Measurements from ENCODE around the gene SLC25A1.

The SLC25A1 gene

DNA sequence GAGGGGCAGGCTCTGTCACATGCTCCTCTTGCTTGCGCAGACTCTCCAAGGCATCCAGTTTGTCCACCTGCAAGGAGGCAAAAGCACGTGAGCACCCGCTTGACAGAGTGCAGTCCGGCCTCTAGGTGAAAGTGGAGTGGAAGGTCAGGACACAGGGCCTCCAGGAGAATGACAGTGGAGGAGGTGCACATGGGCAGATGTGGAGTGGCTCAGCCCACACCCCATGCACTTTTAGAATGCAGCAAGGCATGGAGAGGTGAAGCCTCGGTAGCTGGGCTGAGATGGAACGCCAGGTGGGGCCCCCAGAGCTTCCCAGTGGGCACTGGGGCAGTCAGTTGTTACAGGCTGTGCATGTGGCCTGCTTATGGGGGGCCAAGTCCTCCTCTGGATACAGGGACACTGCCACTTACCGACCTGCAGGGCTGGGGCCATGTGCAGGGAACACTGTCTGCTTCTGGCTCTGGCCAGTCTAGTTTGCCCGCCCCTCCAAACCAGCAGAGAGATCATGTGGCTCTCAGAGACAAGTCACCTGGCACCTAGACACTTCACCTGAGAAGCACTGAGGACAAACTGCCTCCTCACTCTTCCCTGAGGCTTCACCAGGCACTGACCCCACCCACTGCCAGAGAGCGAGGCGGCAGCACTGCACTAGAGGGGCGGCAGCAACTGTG is 2.3 kb upstream of the SLC25A1 start:
- no peak for DNase-seq

DNA sequence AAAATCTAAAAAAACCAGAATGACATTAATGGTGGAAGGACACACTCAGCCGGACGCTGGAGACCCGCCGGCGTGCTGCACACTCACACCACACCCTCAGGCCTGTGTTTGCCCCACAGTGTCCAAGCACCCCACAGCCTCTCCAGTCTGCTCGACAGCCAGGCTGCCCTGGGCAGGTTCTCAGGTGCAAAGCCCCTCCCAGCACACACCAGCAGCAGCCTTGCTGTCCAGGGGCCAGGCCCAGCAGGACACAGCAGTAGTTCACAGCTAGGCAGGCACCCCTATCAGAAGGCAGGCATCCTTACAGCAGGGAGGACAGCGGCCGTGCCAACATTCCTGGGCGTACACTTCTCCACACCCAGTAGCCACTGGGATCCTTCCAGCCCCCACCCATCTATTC is 1.7 kb upstream of the SLC25A1 start:
- no peak for DNase-seq

DNA sequence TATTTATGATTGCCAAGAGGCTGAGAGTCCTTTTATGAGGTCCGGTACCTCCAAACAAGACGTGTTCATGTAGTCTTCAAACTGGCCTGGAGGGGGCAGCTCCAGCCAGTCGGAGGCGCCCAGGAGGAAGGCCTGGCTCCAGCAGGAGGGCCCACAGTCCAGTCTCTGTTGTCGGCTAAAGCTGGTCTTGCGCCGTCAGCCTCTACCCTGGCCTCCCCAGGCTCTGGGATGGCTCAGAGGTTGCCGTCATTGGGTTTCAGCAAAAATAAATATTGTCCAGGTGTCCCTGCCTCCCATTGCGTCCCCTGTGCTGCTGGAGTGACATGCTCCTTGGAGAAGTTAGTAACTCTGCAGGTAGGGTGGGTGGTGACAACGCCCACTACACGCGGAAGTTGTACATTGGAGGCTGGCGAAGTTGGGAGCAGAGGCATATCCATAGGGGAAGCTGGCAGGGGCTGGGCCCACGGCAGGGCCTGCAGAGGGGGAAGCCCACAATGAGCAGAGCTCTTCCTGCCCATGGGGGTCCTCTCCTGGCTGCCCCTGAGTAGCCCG is 1.0 kb upstream of the SLC25A1 start:
- peak in 11 of 14 donors; percentile 37 to 75 (median 65) for DNase-seq

DNA sequence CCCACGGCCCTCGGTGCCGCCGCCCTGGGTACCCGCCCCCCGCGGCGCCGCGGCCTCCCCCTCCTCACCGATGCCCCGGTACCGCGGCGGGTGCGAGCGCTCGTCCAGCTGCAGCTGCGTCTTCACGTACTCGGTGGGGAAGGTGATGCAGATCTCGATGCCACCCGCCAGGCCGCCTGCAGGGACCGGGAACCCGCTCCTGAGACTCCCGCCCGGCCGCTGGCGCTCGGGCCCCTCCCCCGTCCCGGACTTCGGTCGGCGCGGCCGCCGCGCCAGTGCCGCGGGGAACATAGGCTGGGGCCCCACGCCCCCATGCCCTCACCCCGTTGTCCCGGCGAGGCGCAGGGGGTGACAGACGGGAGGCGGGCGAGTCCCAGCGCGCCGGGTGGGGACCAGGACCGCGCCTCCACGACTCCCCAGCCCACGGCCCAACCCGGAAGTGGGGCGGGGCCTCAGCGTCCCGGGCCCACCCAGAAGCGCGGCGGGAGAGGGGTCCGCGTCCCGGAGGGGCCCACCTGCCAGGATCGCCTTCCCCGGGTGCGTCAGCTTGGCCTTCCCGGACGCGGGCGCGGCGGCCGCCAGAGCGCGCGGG is 375 bp downstream of the SLC25A1 start:
- peak in 3 of 14 donors; percentile 40 to 77 (median 60) for DNase-seq

DNA sequence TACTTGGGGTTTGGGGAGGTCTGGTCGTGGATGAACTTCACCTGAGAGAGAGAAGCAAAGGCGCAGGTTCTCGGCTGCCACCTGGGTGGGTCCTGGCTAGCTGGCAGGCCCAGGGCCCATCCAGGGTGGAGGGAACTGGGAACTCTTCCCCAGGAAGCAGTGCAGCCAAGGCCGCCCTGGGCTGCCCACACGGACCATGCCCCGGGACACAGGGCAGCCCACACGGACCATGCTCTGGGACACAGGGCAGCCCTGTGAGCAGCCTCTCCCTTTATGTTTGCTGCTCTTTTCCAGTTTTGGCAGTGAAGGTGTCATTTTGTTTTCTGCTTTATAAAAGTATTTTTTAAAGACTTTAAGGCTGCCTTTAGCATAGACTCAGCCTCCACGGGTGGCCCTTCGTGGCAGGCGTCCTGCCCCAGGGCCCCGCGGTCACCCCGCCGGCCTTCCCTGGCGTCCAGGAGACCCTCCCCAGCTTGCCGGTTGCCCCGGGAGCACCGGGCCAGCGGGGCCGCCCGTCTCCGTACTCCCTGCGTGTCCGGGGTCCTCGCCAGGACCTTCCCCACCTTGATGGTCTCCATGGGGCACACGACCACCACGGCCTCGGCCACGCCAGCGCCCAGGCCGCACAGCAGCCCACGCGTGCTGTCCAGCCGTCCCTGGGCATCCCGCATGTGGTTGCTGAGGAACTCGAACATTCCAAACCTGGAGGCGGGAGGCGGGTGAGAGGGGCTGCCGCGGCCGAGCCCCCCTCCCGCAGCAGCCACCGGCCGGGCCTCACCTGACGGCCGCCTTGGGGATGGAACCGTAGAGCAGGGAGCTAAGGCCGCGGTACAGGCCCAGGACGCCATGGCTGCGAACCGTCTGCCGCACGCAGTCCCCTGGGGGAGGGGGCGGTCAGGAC is 1.1 kb downstream of the SLC25A1 start:
- no peak for DNase-seq

DNA sequence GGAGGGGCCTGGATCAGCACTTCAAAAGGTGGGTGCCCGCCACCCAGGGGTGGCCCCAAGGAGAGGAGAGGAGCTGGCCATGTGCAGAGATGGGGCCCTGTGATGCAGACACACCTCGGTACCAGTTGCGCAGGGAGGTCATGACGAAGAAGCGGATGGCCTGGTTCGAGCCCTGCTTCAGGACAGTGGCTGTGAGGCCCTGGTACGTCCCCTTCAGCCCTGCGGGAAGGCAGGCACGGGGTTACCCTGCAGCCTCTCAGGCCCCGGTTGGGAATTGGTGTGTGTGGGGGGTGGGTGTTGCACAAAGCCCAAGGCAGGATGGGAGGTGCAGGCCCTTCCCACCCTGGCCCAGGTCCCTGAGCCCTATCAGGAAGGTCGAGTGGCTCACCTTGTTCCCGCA is 1.8 kb downstream of the SLC25A1 start:
- DNase-seq: no peak

DNA sequence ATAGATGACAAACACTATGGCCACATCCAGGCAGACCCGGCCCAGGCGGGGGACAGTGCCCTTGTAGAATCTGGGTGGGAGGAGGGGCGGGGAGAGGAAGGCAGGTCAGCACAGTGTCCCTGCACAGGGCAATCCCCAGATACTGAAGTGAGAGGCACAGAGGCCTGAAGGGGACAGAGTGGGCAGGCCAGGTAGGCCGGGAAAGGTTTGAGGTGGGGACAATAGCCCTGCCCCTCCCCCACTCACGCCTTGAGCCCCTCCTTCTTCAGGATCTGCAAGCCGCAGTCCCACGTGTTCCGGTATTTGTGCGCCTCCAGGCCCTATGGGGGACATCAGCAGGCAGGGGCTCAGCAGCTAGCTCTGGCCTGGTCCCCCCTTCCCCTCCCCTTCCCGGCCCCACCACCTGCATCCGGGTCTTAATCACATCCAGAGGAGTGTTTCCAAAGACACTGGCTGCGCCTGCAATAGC is 2.3 kb downstream of the SLC25A1 start:
- no peak for DNase-seq

DNA sequence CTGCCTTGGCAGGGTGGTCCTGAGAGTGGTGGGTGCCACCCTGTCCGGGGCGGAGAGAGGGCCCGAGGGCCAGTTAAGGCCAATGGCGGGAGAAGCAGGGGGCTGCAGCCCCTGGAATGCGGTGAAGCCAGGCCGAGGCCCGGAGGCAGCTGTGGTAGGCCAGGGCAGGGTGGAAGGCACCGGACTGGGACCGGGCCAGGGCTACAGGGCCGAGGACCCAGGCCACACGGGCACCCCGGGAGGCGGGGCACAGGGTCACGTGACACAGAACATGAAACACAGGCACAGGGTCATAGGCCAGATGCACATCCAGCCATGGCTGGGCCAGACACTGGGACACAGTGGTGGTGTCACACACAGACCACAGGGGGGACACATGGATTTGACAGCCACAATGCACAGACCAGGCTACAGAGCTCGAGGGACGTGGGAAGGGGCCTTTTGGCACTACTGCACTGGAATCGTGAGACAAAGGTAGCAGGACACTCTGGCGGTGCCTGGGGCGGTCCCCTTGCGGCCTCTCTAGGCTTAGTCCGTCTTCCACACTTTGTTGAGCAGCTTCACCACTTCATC is 2.8 kb downstream of the SLC25A1 start:
- DNase-seq: no peak

DNA sequence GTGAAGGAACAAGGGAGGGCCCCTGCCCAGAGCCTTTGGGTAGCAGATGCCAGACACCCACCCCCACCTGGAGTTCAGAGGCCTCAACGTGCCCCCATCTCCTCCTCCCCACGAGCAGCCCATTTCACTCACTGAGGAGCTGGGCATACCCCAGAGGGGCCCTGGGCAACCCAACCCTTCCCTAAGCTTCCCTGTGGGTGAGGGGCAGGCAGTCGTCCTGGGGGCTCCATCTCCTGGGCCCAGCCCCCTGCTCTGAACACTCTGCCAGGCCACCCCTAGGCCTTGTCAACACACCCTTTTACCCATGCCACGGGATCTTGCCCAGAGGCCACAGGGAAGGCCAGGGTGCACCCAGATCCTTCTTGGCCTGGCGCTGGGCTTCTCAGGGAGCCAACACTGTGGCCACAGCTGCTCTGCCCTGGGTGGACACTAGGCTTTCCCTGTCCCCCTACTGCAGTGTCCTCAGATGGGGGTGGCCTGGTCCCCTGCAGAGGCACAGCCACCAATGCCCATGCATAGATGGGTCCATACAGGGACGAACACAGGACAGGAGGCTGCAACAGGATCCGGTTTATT is 3.4 kb downstream of the SLC25A1 start:
- no peak for DNase-seq

DNA sequence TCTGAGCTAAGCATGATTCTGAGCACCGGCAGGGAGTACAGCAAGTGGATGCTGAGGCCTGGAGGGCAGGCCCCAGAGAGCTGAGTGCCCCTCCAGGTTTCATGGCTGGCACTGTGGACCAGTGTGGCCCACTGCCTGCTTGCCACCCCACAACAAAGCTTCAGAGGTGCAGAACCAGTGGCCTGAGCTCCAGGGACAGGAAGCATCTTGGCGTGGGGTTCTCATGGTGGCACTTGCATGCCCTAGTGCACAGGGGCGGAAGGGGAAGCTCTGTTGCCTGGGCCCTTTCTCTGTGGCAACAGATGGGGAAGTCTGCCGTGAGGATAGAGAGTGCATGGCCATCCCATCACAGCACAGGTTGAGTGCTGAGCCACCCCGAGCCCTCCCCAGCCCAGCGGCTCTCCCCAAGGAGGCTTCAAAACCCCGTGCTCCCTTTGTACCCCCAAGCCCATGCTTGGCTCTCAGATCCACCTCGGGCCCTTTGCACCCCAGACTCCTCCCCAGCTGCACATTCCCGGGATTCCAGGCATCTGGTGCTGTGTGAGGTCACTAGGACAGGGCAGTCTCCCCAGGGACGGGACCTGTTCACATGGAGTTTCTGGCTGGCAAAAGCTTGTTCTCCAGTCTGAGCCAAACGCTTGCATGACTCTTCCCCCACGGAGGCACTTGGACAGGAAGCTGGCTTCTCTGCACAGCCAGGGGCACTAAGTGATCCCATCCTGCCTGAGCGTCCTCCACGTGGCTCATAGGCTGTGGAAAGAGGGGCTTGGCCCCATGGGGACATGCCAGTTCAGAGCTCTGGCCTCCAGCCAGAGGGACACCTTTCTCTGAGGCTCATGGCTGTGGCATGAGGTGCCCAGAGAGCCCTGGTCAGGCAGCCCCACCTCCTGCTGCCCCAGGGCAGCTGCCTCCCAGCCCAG is 4.2 kb downstream of the SLC25A1 start:
- peak in 2 of 14 donors; percentile 12 to 24 for DNase-seq

DNA sequence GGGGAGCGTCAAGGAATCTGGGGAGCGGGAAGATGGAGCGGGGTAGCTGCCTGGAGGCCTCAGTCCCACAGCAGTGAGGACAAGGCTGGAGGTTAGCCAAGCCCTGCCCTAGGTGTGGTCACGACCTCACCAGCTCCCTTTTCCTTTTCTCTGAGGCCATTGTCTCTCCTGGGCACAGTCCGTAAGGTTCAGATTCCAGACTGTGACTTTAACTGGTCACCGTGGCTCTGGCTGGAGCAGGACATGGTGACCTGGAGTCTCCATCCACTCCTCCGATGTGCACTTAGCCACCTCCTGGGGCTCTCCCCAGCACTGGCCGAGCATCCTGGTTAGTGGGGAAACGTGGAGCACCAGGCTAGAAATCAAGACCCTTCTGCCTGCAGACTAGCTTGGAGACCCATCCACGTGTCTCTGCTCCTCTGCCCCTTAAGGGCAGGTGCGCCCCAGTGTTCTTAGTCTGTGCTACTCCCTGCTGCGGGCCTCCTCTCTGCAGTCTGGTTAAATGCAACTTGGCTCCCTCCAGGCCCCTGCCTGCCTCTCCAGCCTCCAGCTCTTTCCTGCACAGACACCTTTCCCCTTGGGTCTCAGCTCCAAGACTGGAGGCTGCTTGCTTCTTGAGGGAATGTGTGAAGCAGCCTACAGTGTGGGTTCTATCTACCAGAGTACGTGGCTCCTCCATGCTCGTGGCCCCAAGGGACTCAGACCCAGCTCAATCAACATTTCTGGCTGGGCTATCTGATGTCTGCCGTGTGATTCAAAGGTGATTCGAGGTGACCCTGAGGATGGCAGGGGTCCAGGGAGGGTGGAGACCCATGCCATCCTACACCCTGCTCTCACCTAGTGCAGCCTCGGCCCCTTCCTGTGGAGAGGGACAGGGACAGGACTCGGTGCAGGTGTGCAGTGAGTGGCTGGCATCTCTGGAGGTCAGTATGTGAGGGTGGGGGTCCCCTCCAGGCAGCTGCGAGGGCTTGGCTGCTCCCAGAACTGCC is 5.2 kb downstream of the SLC25A1 start:
- DNase-seq: no peak

DNA sequence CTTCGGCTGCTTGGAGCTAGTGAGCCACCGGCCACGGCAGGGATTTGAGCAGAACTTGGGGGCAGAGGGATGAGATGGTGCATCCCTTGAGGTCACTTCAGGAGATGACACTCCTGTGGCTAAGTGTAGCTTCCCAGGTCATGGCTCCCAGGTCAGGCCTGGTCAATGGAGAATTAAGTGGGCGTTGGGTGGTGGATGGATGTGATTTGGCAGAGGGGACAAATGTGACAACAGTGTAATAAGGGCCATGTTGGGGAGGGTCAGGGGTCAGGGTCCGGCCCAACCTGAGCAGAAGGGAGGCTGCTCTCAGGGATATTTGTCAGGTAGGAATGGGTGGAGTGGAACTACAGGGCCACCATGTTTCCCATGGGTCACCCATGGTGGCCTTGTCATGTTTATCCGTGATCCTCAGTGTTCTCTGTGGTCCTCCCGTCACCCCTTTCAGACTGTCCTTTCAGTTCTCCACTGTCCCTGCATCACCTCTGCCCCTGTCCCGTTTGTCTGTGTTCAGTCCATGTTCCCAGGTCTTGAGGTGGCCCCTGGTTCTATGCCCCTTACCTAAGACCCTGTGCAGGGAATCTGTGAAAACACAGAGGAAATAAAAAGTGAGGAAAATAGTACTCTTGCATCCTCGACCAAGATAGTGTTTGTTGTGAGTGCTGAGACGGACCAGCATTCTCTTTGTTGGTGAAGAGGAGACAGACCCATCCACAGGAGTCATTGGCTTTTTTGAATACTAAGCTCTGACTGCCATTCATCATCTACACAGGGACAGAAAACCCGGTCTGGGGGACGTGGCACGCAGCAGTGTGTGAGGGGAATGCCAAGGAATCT is 6.1 kb downstream of the SLC25A1 start:
- DNase-seq: no peak

DNA sequence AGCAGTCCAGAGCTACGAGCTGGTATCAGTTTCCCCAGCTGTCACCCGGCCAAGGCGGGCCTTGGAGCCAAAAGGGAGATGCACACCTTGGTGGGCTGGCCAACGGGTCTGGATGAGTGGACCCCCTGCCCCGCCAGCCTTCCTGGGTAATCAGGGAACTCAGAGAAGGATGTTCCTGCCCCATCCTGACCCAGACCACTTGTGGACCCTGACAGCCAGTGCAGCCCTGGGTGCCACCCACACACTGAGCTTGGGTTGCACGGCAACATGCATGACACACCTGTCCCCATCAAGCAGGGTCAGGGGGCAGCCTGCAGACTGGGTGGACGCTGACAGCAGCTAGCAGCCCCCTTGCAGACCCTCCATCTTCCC is 8.6 kb downstream of the SLC25A1 start:
- no peak for DNase-seq

DNA sequence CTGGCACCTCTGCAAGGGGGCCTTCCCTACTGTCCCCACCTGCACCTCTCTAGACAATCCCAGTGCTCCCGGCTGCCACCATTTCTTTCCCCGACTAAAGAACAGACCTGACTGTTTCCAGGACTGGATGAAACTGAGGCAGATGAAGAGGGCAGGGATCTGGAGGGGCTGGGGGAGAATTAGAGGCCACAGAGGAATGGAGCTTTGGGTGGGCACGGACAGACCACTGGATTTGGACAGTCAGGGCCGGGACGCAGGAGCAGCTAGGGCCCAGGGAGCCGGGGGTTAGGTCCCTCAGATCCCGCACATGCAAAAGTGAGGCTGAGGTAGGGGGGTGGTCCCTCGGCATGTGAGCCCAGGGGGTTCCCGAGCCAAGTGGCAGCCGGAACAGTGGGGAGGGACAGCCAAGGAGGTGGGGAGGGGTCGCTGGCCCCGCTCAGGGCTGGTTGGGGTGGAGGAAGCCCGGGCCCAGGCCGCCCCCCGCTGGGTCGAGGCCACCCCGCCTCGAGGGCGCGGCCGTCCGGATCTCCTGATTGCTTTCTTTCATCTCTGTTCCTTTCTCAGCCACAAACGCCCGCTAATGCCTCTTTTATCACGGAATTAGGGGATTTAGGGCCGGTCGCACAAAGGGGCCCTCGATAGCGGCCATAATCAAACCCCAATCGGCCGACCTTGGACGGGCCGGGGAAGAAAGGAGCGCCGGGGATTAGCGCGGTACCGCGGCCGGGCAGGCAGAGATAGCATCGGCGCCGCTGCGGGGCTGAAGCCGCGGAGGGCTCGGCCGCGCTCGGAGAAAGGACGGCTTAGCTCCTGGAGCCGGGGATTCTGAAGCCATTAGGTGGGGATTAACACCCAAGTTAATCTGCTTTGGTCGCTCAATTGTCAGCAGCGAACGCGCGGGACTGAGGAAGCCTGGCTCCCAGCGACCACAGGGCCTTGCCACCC is 9.3 kb downstream of the SLC25A1 start:
- DNase-seq: no peak

DNA sequence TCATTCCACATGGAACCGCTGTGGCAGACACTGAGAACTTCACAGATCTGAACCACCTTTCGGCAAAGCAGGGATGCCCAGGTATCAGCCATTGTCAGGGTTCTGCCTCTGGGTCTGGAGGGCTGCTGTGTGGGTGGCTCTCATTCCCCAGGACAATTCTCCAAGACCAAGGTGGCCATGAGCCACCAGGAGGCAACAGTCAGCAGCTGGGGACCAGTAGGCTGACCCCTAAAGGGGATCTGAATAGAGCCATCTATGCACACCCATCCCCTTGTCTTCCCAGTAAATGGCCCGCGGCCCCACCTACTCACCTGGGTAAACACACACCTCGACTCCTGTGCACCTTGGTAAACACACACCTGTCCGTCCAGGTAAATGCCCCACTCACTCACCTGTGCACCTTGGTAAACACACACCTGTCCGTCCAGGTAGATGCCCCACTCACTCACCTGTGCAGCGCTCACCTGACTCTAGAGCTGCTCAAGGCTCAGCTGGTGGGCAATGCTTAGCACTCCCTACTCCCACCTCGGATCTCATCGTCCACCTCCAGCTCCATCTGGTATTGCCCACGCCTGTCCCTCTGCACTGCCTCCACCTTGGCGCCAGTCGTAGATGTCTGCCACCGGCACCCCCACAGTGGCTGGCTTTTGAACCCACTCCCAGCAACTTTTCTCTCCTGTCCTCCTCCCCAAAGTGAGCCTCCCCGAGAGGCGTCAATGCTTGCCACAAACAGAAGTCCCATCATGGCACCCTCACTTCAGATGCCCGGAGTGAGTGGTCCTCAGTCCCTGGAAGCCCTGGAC is 10.2 kb downstream of the SLC25A1 start:
- no peak for DNase-seq

DNA sequence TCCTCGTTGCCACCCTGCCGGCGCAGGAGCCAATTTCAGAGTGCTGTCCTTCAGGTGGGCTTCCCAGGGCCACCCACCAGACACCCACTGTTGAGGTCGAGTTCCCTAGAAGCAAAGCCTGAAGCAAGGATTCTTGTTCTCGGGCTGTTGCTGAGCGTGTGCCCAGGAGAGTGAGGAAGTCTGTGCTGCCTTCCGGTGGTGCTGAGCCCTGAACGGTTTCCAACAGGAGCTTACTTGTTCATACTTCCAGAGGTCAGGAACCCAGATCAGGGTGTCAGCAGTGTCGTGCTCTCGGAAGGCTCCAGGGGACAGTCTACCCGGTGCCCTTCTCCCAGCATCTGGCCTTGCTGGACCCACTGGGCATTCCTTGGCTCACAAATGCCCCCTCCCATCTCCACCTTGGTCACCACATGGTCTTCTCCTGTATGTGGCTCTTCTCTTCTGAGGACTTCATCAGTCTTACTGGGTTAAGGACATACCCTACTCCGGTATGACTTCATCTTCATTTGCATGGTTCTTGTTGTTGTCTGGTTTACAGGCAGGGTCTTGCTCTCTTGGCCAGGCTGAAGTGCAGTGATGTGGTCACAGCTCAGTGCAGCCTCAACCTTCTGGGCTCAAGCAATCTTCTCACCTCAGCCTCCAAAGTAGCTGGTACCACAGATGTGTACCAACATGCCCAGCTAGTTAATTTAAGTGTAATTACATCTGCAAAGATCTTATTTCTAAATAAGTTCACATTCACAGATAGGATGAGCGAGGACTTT is 11.2 kb downstream of the SLC25A1 start:
- no peak for DNase-seq

Measured in C1 segment of cervical spinal cord (tissue), 14 donors.